ENCODE results near the gene FAM171A2.

DNA sequence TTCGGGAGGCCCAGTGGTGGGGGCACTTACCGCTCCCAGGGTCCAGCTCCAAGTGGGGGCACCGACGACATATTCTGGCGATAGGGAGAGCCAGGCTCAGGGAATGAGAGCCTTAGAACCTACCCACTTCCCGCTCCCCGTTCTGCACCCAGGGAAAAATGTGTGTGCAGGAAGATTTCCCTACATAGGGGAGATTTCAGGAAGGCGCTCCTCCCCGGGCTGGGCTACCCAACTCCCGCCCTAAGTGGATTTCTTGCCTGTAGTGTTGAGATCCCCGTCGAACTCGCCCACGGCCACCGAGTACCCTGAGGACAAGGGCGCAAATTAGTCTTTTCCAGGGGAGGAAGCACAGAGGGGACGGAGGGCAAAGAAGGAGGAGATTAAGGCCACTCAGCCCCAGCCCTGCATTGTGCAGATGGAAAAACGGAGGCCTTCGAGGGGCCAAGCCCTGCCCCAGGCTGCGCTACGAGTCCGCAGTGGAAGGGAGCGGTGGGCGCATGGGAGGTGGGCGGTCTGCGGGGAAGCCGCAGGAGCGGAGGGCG is 20.7 kb upstream of the FAM171A2 start:
- TF ChIP-seq, protein P1, sequence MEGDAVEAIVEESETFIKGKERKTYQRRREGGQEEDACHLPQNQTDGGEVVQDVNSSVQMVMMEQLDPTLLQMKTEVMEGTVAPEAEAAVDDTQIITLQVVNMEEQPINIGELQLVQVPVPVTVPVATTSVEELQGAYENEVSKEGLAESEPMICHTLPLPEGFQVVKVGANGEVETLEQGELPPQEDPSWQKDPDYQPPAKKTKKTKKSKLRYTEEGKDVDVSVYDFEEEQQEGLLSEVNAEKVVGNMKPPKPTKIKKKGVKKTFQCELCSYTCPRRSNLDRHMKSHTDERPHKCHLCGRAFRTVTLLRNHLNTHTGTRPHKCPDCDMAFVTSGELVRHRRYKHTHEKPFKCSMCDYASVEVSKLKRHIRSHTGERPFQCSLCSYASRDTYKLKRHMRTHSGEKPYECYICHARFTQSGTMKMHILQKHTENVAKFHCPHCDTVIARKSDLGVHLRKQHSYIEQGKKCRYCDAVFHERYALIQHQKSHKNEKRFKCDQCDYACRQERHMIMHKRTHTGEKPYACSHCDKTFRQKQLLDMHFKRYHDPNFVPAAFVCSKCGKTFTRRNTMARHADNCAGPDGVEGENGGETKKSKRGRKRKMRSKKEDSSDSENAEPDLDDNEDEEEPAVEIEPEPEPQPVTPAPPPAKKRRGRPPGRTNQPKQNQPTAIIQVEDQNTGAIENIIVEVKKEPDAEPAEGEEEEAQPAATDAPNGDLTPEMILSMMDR (IDR thresholded peaks at IDR 0.05), result no peak
- no peak for TF ChIP-seq EHMT2 (IDR thresholded peaks at IDR 0.05; ENCODE audit: low read depth)
- TF ChIP-seq CHD4 (IDR thresholded peaks at IDR 0.05; ENCODE audit: borderline replicate concordance), result no peak
- no peak for TF ChIP-seq JUNB (IDR thresholded peaks at IDR 0.05)
- TF ChIP-seq POLR2A (IDR thresholded peaks at IDR 0.05; ENCODE audit: low read length), result no peak
- no peak for TF ChIP-seq E2F6 (IDR thresholded peaks at IDR 0.05; ENCODE audit: borderline replicate concordance, low read depth)
- no peak for TF ChIP-seq ZNF302 (CRISPR knock-in tag; IDR thresholded peaks at IDR 0.05)
- no peak for TF ChIP-seq EP300 (IDR thresholded peaks at IDR 0.05)
- TF ChIP-seq, protein P2, sequence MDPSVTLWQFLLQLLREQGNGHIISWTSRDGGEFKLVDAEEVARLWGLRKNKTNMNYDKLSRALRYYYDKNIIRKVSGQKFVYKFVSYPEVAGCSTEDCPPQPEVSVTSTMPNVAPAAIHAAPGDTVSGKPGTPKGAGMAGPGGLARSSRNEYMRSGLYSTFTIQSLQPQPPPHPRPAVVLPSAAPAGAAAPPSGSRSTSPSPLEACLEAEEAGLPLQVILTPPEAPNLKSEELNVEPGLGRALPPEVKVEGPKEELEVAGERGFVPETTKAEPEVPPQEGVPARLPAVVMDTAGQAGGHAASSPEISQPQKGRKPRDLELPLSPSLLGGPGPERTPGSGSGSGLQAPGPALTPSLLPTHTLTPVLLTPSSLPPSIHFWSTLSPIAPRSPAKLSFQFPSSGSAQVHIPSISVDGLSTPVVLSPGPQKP (IDR thresholded peaks at IDR 0.05; ENCODE audit: low read depth, low read length), result no peak
- no peak for TF ChIP-seq HDAC2 (IDR thresholded peaks at IDR 0.05)
- no peak for TF ChIP-seq CEBPB (IDR thresholded peaks at IDR 0.05)
- TF ChIP-seq TP53 (CRISPR knock-in tag; IDR thresholded peaks at IDR 0.05), result no peak
